Fibroblast of lung (primary cell): ENCODE measurements around the gene CSF1R.

ENCODE experiments used
- CTCF ChIP-seq, 2 donors: IDR thresholded peaks in 1 of 2; conservative IDR thresholded peaks in 1 of 2; 1 replicate in 1 of 2; 2 replicates in 1 of 2; pipeline ENCODE4 v1.5.1; 2011 to 2012; ENCODE audit warnings: low read length in 2 of 2, control low read depth in 1 of 2, inconsistent platforms in 1 of 2, low read depth in 1 of 2, mild to moderate bottlenecking in 1 of 2
- EZH2 ChIP-seq: IDR thresholded peaks from 2 replicates; pipeline ENCODE4 v1.5.1; 2012; ENCODE audit warnings: low read length, control low read depth, mild to moderate bottlenecking; ENCODE audit errors: missing control alignments

GRCh38 chr5:150082889-150083288 lies 3.5 kb downstream of the CSF1R start:
- TF ChIP-seq CTCF (conservative IDR thresholded peaks at IDR 0.05 in 1 of 2, IDR thresholded peaks at IDR 0.05 in 1 of 2; ENCODE audit: low read depth in 1 of 2, low read length in 2 of 2) = no peak
- no peak for TF ChIP-seq EZH2
